GM19193 (cell line): ENCODE data around the gene LSM12.

Source experiments
- POLR2A ChIP-seq: IDR thresholded peaks from 4 replicates; pipeline ENCODE4 v1.6.1; 2011; ENCODE audit not compliant: insufficient read depth, insufficient read length; ENCODE audit errors: extremely low read depth

LSM12 gene

DNA sequence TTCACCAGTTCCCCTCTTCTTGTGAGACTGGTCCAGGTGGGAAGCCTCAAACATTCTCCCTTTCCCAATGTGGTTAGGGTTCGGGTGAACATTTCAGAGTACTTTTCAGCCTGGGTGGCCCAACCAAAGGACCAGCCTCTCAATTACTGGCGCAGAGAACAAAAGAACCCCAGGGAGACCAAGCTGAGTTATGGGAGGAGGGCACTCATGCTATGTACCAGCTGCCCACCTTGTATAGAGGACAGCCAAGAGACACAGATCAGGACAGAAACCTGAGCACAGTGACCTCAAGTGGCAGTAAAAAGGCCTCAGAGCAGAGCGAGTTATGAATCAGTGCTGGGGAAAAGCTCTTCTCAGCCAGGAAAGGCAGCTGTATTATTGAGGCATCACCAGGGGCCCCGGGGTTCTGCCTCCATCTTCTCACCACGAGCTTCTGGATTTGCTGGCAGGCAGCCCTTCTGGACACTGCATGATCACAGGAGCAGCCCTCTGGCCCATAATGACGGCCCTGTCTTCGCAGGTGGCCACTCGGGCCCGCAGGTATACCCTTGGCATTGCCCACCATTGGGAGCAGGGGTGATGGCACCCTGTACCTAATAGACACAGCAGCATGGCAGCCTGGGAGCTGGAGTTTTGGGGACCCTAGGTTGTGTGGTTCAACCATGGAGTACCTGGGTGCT, 7.9 kb upstream of the LSM12 start:
- TF ChIP-seq POLR2A, result no peak

DNA sequence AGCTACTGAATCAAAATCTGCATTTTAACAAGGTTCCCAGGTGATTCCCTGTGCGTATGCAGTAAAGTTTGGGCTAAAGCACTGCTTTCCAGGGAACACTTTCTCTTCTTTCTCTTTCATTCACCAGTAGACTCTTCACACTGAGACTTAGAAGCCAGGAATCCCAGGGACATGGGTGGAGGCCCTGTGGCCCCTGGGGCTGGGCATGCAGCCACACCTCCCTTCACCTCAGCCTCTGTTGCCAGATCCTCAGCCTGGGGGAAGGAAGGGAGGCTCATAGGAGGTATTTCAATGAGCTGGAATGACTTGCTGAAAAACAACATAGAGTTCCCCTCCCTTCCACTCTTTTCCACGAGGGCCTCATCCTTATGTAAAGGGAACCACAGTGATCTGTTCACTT, 5.3 kb upstream of the LSM12 start:
- TF ChIP-seq POLR2A, result no peak

DNA sequence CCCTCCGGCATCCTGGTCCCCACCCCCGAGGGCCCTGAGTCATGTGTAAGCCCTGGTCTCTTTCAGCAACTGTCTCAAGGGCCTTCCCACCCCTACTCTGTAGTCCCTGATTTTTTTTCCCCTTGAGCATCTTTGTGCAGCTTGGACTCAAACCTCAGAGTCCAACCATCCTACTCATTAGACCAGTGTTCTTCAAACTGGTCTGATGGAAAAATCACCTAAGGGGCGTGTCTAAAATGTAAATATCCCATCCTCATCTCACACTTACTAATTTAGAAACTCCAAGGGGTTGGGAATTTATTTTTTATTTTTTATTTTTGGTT, 4.7 kb upstream of the LSM12 start:
- no peak for TF ChIP-seq POLR2A

DNA sequence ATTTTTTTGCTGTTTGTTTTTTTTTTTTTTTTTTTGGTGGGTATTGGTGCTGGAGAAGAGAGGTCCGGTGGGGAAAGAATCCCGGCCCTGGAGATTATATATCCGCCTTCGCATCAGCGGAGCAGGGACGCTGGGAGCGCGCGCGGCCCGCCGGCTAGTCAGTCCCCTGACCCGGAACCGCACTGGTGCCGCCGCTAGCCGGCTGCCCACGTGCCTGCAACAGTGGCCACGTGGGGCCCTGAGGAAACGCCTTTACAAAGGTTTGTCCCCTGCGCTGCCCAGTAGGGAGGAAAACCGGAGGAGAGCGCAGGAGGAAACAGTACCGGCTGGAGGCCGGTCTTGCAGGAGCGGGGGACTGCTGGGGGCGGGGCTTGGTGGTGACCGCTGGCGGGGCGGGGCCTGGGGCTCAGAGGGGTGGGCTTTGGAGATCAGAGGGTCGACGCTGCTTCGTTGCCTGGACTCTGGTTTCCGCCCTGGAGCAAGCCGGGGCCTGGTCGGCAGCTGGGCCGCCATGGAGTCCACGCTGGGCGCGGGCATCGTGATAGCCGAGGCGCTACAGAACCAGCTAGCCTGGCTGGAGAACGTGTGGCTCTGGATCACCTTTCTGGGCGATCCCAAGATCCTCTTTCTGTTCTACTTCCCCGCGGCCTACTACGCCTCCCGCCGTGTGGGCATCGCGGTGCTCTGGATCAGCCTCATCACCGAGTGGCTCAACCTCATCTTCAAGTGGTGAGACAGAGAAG, 4.2 kb upstream of the LSM12 start, which contains the start of gene G6PC3:
Gene G6PC3, plus strand, starts transcription at position 281 of the 743 bp plus-strand sequence. Its CDS starts 231 bp downstream, at position 512.
- peak; percentile 82 for TF ChIP-seq POLR2A

DNA sequence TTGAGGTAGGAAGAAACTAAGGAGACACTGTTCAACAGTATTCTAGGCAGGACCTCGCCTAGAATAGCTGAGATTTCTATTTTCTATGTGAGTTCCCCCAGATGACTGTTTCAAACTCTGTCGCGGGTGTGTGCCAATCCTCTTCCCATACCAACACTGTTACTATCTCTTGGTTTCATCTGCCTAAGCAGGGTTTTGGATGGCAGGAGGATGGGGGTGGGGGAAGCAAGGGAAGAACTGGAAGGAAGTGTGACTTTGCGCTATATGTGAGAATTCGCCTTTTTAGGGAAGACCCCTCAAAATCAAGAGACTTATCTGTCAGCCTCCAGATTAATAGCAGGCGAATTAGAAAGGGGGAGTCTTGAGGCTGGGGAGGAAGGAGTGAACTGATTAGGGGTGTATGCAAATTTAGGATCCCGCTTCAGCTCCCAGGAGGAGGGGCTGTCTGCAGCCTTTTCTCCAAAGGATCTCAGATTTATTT, 3.5 kb upstream of the LSM12 start:
- TF ChIP-seq POLR2A, result no peak

DNA sequence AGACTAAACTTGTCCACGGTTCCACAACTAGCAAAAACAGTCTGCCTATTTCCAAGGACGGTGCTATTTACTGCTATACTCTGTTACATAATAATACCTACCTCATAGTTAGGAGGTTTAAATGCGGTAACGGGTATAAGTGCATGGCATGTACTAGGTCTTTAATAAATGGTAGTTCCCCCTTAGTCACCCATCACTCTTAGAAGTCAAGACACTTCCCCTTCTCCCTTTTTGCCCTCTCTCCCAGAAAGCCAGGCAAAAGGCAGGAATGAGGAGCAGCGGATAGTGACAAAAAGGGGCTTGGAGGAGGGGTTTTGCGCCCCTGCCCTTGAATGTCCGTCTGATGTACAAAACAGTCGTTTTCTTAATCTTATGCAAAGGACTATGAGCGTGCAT, 1.1 kb upstream of the LSM12 start:
- no peak for TF ChIP-seq POLR2A

DNA sequence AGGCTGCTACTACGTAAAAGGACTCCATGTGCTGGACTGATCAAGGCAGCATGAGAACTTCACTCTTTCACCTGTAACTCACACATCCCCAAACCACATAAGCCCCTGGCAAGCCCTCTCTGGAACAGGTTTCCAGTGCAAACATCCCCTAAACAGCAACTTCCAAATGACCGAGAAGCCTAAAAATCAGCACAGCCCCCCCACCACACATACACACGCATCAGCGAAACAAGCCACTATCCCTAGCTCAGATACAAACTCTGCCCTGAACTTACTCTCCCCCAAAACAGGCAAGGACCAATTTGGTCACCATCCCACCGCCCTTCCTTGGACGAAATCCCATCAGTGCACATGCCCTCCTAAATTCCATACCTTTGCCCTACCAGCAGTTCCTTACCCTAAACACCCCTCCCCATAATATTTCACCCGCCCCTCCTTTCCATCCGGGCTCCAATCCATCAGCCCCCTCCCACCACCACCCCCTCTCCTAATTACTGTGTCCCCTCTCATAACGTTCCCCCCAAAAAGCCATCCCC, 735 bp downstream of the LSM12 start:
- no peak for TF ChIP-seq POLR2A

DNA sequence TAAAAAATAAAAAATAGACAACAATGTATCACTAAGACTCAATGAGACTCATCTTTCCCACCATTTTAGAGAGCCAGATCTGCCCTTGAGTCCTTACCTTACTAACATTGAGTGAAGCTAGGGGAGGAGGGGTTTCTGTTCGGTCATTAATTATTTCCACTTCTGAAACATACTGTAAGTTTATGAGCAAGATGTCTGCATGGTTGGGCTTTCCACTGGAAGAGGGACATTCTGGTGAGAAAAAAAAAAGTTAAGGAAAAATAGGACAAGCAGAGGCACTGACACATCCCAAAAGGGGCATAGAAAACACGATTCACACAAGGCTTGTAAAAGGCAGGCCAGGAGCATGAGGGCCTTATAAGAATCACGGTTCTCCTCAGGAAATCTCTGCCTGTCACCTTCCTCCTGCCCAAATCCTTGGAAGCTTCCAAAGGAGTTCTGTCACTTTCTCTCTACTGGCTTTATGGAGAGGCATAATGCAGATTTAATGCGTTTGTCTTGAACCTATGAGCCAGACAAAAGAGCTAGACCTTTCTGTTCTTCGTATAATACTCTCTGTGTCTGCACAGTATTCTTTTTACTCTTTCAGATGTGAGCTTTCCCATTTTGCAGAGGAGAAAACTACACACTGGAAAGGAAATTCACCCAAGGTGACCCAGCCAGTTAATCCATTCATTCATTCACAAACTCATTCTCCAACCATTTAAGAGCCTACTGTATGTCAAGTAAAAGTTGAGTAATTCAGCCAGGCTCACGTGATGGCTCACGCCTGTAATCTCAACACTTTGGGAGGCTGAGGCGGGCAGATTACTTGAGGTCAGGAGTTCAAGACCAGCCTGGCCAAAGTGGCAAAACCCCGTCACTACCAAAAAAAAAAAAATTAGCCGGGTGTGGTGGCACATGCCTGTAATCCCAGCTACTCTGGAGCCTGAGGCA, 2.5 kb downstream of the LSM12 start:
- no peak for TF ChIP-seq POLR2A

DNA sequence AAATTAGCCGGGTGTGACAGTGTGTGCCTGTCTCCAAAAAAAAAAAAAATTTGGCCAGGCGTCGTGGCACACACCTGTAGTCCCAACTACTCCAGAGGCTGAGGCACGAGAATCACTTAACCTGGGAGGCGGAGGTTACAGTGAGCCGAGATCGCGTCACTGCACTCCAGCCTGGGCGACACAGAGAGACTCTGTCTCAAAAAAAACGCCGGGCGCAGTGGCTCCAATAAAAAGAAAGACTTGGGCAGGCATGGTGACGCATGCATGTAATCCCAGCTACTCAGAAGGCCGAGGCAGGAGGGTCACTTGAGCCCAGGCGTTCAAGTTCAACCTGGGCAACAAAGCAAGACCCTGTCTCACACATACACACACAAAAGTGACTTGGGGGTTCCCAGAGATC, 3.6 kb downstream of the LSM12 start:
- no peak for TF ChIP-seq POLR2A

DNA sequence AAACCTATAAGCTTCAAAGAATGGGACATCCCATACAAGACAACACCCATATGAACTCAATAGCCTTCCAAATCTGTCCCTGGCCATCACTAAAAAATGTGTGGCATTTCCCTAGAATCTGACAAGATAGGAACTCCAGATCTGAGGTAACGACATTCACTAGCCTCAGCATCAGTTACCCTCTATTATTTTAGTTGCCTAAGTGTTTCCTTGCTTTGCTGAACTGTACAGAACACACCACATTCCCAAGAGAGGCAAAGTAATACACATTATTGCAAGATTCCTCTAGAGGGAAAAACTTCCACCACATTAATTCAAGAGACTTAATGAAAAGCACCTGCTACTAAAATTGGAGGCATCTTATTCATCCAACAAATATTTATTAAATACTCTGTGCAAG, 5.0 kb downstream of the LSM12 start:
- TF ChIP-seq POLR2A, result no peak

DNA sequence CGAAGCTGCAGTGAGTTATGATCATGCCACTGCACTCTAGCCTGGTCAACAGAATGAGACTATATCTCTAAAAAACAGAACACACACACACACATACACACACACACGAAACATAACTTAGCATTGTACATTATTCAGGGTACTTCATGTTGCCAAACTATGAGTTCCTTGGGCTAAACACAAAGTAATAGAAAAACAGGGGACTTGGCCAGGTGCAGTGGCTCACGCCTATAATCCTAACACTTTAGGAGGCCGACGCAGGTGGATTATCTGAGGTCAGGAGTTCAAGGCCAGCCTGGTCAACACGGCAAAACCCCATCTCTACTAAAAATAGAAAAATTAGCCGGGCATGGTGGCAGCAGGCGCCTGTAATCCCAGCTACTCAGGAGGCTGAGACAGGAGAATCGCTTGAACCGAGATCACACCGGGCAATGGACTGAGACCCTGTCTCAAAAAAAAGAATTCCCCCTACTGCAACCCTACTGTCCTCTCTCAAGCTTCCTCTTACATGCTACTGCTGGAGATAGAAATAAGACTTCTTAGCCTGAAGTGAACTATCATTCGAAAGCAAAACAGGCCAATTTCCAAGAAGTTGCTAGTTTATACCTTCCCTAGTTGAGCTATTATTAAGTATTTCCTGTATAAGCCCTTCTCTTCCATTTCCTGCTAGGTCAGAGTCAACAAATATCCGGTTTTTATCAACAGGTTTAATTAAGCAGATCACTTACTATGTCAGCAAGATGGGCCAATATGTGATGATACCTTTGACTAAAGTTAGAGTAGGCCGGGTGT, 7.2 kb downstream of the LSM12 start:
- TF ChIP-seq POLR2A, result no peak

DNA sequence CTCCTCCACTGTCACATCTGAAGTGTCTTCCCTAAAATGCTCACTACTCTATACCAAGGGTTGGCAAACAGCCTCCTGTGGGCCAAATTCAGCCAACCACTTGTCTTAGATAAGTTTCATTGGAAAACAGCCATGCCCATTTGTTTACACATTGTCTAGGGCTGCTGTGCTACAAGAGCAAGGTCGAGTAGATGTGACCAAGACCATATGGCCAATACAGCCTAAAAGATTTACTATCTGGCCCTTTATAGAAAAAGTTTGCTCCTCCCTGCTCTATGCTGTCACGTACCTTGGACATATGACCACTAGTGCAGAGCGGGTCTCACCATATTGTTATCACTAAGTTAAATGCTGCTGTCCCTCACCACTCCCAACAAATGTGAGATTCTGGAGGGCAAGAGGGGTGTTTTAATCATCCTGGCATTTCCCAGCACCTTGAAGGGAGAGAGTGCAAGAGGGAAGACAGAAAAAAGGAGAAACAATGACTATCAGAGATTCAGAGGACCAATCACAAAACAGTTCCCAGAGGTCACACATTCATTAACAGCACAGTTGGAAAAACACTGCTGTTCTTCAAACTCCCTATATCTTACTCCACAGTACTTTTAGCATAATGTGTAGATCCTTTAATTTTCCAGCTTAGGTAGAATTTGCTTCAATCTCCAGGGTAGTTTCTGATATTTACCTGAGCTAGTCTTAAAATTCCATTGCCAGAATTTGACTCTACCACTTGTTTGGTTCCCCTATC, 13.2 kb downstream of the LSM12 start:
- no peak for TF ChIP-seq POLR2A

DNA sequence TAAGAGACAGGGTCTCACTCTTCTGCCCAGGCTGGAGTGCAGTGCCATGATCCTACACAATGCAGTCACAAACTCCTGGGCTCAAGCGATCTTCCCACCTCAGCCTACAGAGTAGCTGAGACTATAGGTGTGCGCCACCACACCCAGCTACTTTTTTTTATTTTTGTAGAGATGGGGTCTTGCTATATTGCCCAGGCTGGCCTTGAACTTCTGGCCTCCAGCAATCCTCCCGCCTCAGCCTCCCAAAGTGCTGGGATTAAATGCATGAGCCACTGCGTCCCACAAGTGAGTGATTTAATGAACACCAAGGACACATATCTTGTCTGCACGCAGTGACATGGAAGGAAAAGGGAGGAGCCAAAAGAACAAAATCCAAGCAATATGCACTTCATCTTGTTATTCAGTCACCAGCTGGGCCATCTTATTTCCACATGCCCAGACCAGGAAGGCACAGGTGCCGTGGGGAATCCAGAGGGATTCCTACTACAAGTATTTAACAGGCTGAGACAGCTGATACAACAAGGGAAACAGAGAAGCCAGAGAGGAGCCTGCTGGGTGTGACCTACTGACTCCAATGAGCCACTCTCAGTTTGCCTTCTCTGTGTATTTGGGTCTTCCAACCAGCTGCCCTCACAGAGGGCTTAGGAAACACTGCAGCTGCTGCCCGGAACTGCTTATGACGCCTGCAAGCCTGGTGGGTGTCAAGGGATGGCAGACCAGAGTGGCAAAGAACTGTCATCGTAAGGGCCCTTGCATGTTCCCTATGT, 17.0 kb downstream of the LSM12 start:
- no peak for TF ChIP-seq POLR2A
